ENCODE measurements around the gene CALM1.

Gene CALM1

GRCh38 chr14:90440592-90440991 lies 43.8 kb downstream of the CALM1 start:
- TF ChIP-seq POLR2AphosphoS5 (IDR thresholded peaks at IDR 0.05; ENCODE audit: low read depth, low read length) (no peak), REST (IDR thresholded peaks at IDR 0.05; ENCODE audit: insufficient read depth in 1 of 2, low read depth in 2 of 2, low read length in 2 of 2) (no peak), FOXP2 (optimal IDR thresholded peaks at IDR 0.05; ENCODE audit: borderline replicate concordance, extremely low read depth, extremely low read length, insufficient read depth) (no peak), SIN3A (IDR thresholded peaks at IDR 0.05; ENCODE audit: borderline replicate concordance, insufficient read depth, low read length) (no peak), TAF1 (IDR thresholded peaks at IDR 0.05; ENCODE audit: borderline replicate concordance, insufficient read depth, low read length) (no peak)

GRCh38 chr14:90442388-90442787 lies 45.6 kb downstream of the CALM1 start:
- TF ChIP-seq TAF1 (IDR thresholded peaks at IDR 0.05; ENCODE audit: borderline replicate concordance, insufficient read depth, low read length) (no peak), SIN3A (IDR thresholded peaks at IDR 0.05; ENCODE audit: borderline replicate concordance, insufficient read depth, low read length) (no peak), FOXP2 (optimal IDR thresholded peaks at IDR 0.05; ENCODE audit: borderline replicate concordance, extremely low read depth, extremely low read length, insufficient read depth) (no peak), POLR2AphosphoS5 (IDR thresholded peaks at IDR 0.05; ENCODE audit: low read depth, low read length) (no peak)

DNA sequence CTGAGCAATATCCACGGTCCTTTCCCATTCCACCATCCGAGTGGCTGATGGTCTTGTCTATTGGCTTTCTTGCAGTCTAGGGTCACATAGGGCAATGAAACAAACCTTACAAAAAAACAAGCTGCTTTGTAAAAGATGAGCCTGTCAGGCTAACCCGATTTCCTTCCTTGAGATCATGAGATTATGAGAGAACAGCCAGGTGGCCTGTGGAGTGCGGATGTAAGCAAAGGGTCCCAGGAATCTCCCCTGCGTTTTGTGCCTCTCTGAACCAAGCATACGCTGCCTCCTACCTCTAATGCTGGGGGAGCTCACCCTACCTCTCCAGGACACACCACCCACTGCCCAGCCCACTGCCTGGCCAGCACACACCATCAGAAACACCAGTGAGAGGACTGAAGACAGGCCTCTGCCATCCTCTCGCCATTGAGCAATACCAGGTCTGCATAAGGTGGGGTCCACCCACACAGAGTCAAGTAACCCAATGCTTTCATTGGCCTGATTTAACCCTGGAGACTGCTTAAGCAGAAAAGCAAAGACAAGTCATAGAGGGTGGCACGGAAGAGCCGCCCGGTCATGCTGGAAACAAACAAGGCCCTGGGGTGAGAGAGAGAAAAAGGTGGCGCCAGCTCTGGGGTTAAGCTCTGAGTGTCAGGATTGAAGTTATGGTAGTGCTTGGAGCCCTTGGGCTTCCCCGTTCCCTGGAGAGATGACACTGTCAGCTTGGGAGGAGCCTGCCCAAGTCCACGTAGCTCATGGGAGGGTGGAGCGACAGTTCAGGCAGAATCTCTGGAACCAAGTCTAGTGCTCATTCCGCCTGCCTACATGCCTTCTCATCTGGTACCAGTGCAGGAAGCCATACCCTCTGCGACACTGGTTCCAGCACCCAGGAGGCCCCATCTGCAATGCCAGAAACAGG lies 46.6 kb downstream of the CALM1 start:
- TF ChIP-seq REST (IDR thresholded peaks at IDR 0.05; ENCODE audit: insufficient read depth in 1 of 2, low read depth in 2 of 2, low read length in 2 of 2): no peak
- TF ChIP-seq TAF1 (IDR thresholded peaks at IDR 0.05; ENCODE audit: borderline replicate concordance, insufficient read depth, low read length): no peak
- no peak for TF ChIP-seq POLR2AphosphoS5 (IDR thresholded peaks at IDR 0.05; ENCODE audit: low read depth, low read length)
- TF ChIP-seq FOXP2 (optimal IDR thresholded peaks at IDR 0.05; ENCODE audit: borderline replicate concordance, extremely low read depth, extremely low read length, insufficient read depth): no peak
- no peak for TF ChIP-seq SIN3A (IDR thresholded peaks at IDR 0.05; ENCODE audit: borderline replicate concordance, insufficient read depth, low read length)

GRCh38 chr14:90444077-90444696 lies 47.4 kb downstream of the CALM1 start:
- TF ChIP-seq TAF1 (IDR thresholded peaks at IDR 0.05; ENCODE audit: borderline replicate concordance, insufficient read depth, low read length): no peak
- no peak for TF ChIP-seq POLR2AphosphoS5 (IDR thresholded peaks at IDR 0.05; ENCODE audit: low read depth, low read length)
- no peak for TF ChIP-seq SIN3A (IDR thresholded peaks at IDR 0.05; ENCODE audit: borderline replicate concordance, insufficient read depth, low read length)
- no peak for TF ChIP-seq REST (IDR thresholded peaks at IDR 0.05; ENCODE audit: insufficient read depth in 1 of 2, low read depth in 2 of 2, low read length in 2 of 2)
- TF ChIP-seq FOXP2 (optimal IDR thresholded peaks at IDR 0.05; ENCODE audit: borderline replicate concordance, extremely low read depth, extremely low read length, insufficient read depth): no peak

DNA sequence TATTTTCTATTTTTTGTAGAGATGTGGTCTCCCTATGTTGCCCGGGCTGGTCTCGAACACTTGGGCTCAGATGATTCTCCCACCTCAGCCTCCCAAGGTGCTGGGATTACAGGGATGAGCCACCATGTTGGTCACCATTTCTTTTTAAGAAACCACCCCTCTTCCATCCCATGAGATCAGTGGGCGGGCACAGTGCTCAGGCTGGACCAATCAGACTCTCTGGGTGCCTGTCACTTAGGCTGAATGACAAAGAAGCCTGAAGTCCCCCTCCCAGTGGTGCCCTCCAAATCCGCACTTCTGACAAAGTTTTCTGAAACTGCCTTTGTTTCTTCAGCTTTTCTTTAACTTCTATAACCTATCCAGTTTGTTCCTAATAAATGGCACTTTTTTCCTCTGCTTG lies 48.2 kb downstream of the CALM1 start:
- TF ChIP-seq POLR2AphosphoS5 (IDR thresholded peaks at IDR 0.05; ENCODE audit: low read depth, low read length) (no peak), TAF1 (IDR thresholded peaks at IDR 0.05; ENCODE audit: borderline replicate concordance, insufficient read depth, low read length) (no peak), FOXP2 (optimal IDR thresholded peaks at IDR 0.05; ENCODE audit: borderline replicate concordance, extremely low read depth, extremely low read length, insufficient read depth) (no peak), SIN3A (IDR thresholded peaks at IDR 0.05; ENCODE audit: borderline replicate concordance, insufficient read depth, low read length) (no peak), REST (IDR thresholded peaks at IDR 0.05; ENCODE audit: insufficient read depth in 1 of 2, low read depth in 2 of 2, low read length in 2 of 2) (no peak)
